Liver (tissue), 9 donors: ENCODE measurements around the gene CAPZB. TPM values are rescaled to one million over a fixed set of nuclear protein-coding genes. Genes with fewer than 3 reads are reported as not detected.
"Not testable (repeated sequence)": the region's sequence is repeated elsewhere in the genome, so short reads cannot be mapped to it uniquely, and the experiment has no call there.

ENCODE experiments used
- DNase-seq: peaks from one replicate; pipeline ENCODE4 v3.0.0-alpha.2; 2017; ENCODE audit warnings: low spot score
- H3K27ac ChIP-seq, 2 donors: one replicate each; pipeline ENCODE4 v1.7.0; 2013; ENCODE audit warnings: inconsistent platforms in 2 of 2, low read length in 2 of 2, control low read depth in 1 of 2, low read depth in 1 of 2, mild to moderate bottlenecking in 1 of 2
- H3K27me3 ChIP-seq, 4 donors: one replicate each; pipeline versions ENCODE4 v1.6.1 to v1.7.0; 2013; ENCODE audit warnings: low read length in 3 of 4, inconsistent platforms in 1 of 4, mild to moderate bottlenecking in 1 of 4, moderate library complexity in 1 of 4; ENCODE audit not compliant: control insufficient read depth in 4 of 4, insufficient read depth in 4 of 4
- H3K36me3 ChIP-seq, 4 donors: one replicate each; pipeline versions ENCODE4 v1.6.1 to v1.7.0; 2013; ENCODE audit warnings: low read length in 3 of 4, mild to moderate bottlenecking in 3 of 4, low read depth in 1 of 4, moderate library complexity in 1 of 4; ENCODE audit not compliant: control insufficient read depth in 4 of 4, insufficient read depth in 3 of 4
- H3K4me1 ChIP-seq, 4 donors: one replicate each; pipeline versions ENCODE4 v1.6.1 to v1.7.0; 2013; ENCODE audit warnings: low read length in 3 of 4, mild to moderate bottlenecking in 3 of 4, moderate library complexity in 1 of 4; ENCODE audit not compliant: control insufficient read depth in 4 of 4, insufficient read depth in 4 of 4
- H3K4me3 ChIP-seq, 3 donors: one replicate each; pipeline versions ENCODE4 v1.6.1 to v1.7.0; 2013; ENCODE audit warnings: low read length in 3 of 3, control low read depth in 1 of 3, low read depth in 1 of 3, mild to moderate bottlenecking in 1 of 3
- H3K9ac ChIP-seq, 2 donors: one replicate each; pipeline ENCODE4 v1.7.0; 2013; ENCODE audit warnings: low read length in 2 of 2, mild to moderate bottlenecking in 2 of 2, moderate library complexity in 2 of 2, control low read depth in 1 of 2, low read depth in 1 of 2
- H3K9me3 ChIP-seq, 4 donors: one replicate each; pipeline versions ENCODE4 v1.6.1 to v1.7.0; 2013; ENCODE audit warnings: low read length in 3 of 4; ENCODE audit not compliant: control insufficient read depth in 4 of 4
- ATF3 ChIP-seq: IDR thresholded peaks from 2 replicates; pipeline ENCODE4 v1.6.1; 2016; ENCODE audit warnings: antibody characterized with exemption
- EGR1 ChIP-seq, 2 donors: IDR thresholded peaks; 2 replicates each; pipeline ENCODE4 v1.6.1; 2016 to 2018; ENCODE audit warnings: antibody characterized with exemption in 2 of 2, low read depth in 2 of 2
- FOXA1 ChIP-seq: IDR thresholded peaks from 2 replicates; pipeline ENCODE4 v1.6.1; 2016; ENCODE audit warnings: antibody characterized with exemption
- FOXA2 ChIP-seq: IDR thresholded peaks from 2 replicates; pipeline ENCODE4 v1.6.1; 2016; ENCODE audit warnings: antibody characterized with exemption
- MAX ChIP-seq: IDR thresholded peaks from 2 replicates; pipeline ENCODE4 v1.6.1; 2016; ENCODE audit warnings: antibody characterized with exemption
- RAD21 ChIP-seq, 2 donors: IDR thresholded peaks; 2 replicates each; pipeline ENCODE4 v1.6.1; 2016; ENCODE audit warnings: antibody characterized with exemption in 2 of 2, mild to moderate bottlenecking in 2 of 2
- REST ChIP-seq: IDR thresholded peaks from 2 replicates; pipeline ENCODE4 v1.6.1; 2016; ENCODE audit warnings: antibody characterized with exemption, mild to moderate bottlenecking
- SP1 ChIP-seq: IDR thresholded peaks from 2 replicates; pipeline ENCODE4 v1.6.1; 2018; ENCODE audit warnings: antibody characterized with exemption, mild to moderate bottlenecking
- TAF1 ChIP-seq: conservative IDR thresholded peaks from 2 replicates; pipeline ENCODE4 v1.6.1; 2016; ENCODE audit warnings: antibody characterized with exemption, mild to moderate bottlenecking
- YY1 ChIP-seq: IDR thresholded peaks from 2 replicates; pipeline ENCODE4 v1.6.1; 2016; ENCODE audit warnings: antibody characterized with exemption, mild to moderate bottlenecking
- WGBS: extraction: QIAGEN DNeasy Blood & Tissue Kit; methylation state at CpG from one replicate; pipeline ENCODE4 v1.1.7; 2013; 5-methylcytosine and 5-hydroxymethylcytosine counted together
- polyA plus RNA-seq, 2 donors: library from polyadenylated mRNA; stranded (reverse) in 1 of 2; unstranded in 1 of 2; fragments of 200-250 nt in 1 of 2; fragments of >200 nt in 1 of 2; fragmentation: Nextera tagmentation in 1 of 2; extraction: Ambion mirVana in 1 of 2; gene quantifications; one replicate each; pipeline versions ENCODE4 v1.2.1 to v1.2.3, GENCODE V29; 2013 to 2015
- total RNA-seq, 2 donors: library from RNA; depleted of rRNA; stranded (reverse); fragments of >200 nt; gene quantifications; one replicate each; pipeline ENCODE4 v1.2.3, GENCODE V29; 2014
- donor health status: healthy.
- donor health status: healthy.
- donor health status: healthy.
- donor health status: healthy.
- donor health status: healthy.

Gene CAPZB
- total and polyA plus RNA-seq, 4 donors, result 38.3 to 98.9 (median 51.1) TPM

- TF ChIP-seq REST (no peak), MAX (no peak), YY1 (no peak), TAF1 (no peak), ATF3 (no peak), SP1 (no peak)
Measured at GRCh38 chr1:19305880-19306279, 179.5 kb downstream of the CAPZB start (continued).

GRCh38 chr1:19304081-19304480, 181.3 kb downstream of the CAPZB start:
- H3K27me3 ChIP-seq, H3K4me3 ChIP-seq, DNase-seq, H3K9me3 ChIP-seq, H3K9ac ChIP-seq, H3K27ac ChIP-seq, H3K4me1 ChIP-seq: not testable (repeated sequence)
- 97% methylated on average over 10 of the region's 10 CpGs for WGBS
- peaks cover 10 to 56% (median 34%) of the 10 kb centered on the region in 4 donors for H3K36me3 ChIP-seq

- TF ChIP-seq RAD21 (IDR thresholded peaks at IDR 0.05) (no peak), FOXA1 (no peak), MAX (no peak), FOXA2 (no peak), REST (no peak), SP1 (no peak), YY1 (no peak), EGR1 (IDR thresholded peaks at IDR 0.05; ENCODE audit: low read depth in 2 of 2) (no peak), TAF1 (no peak)
Measured at GRCh38 chr1:19300211-19300610, 185.1 kb downstream of the CAPZB start.

More at GRCh38 chr1:19300211-19300610, 185.1 kb downstream of the CAPZB start:
- Histone ChIP-seq H3K4me3 (no peak overlapping the region), H3K9ac (no peak overlapping the region), H3K27ac (no peak overlapping the region), H3K27me3 (no peaks in the 10 kb centered on the region), H3K36me3 (peaks cover 0 to 25% (median 14%) of the 10 kb centered on the region in 4 donors), H3K4me1 (no peaks in the 10 kb centered on the region), H3K9me3 (peaks cover 0 to 2% (median 1%) of the 10 kb centered on the region in 4 donors)
- no peak for DNase-seq
- over 99% methylated on average over 2 of the region's 2 CpGs for WGBS
